Spleen (tissue), 11 donors: ENCODE measurements around the gene UBASH3B. TPM values are rescaled to one million over a fixed set of nuclear protein-coding genes. Genes with fewer than 3 reads are reported as not detected.
"Not testable (repeated sequence)": the region's sequence is repeated elsewhere in the genome, so short reads cannot be mapped to it uniquely, and the experiment has no call there.

Experiments used
- DNase-seq: peaks from one replicate; pipeline ENCODE4 v3.0.0-alpha.2; 2020
- H3K27ac ChIP-seq, 8 donors: fragments of 200-600 bp; sonication (generic) in 7 of 8; 1 replicate in 4 of 8; 2 replicates in 4 of 8; pipeline versions ENCODE4 v1.5.0 to v1.8.0; 2016 to 2021; ENCODE audit warnings: inconsistent platforms in 4 of 8, mild to moderate bottlenecking in 4 of 8, moderate library complexity in 1 of 8
- H3K27me3 ChIP-seq, 7 donors: fragments of 200-600 bp; sonication (generic) in 6 of 7; replicated peaks in 1 of 7; 1 replicate in 4 of 7; 2 replicates in 3 of 7; pipeline versions ENCODE4 v1.5.0 to v1.8.0; 2016 to 2021; ENCODE audit warnings: inconsistent platforms in 3 of 7, mild to moderate bottlenecking in 1 of 7
- H3K36me3 ChIP-seq, 6 donors: fragments of 200-600 bp; sonication (generic) in 5 of 6; 1 replicate in 4 of 6; 2 replicates in 2 of 6; pipeline versions ENCODE4 v1.5.0 to v1.8.0; 2016 to 2021; ENCODE audit warnings: inconsistent platforms in 2 of 6
- H3K4me1 ChIP-seq, 6 donors: fragments of 200-600 bp; sonication (generic) in 5 of 6; 1 replicate in 3 of 6; 2 replicates in 3 of 6; pipeline versions ENCODE4 v1.5.0 to v1.8.0; 2016 to 2021; ENCODE audit warnings: inconsistent platforms in 3 of 6
- H3K4me3 ChIP-seq, 8 donors: fragments of 200-600 bp; sonication (generic) in 7 of 8; 1 replicate in 4 of 8; 2 replicates in 4 of 8; pipeline versions ENCODE4 v1.5.0 to v1.8.0; 2016 to 2021; ENCODE audit warnings: inconsistent platforms in 4 of 8, mild to moderate bottlenecking in 4 of 8, moderate library complexity in 2 of 8
- H3K9me3 ChIP-seq, 8 donors: fragments of 200-600 bp; sonication (generic) in 7 of 8; 1 replicate in 4 of 8; 2 replicates in 4 of 8; pipeline versions ENCODE4 v1.5.0 to v1.8.0; 2016 to 2021; ENCODE audit warnings: inconsistent platforms in 4 of 8
- POLR2A ChIP-seq, 3 donors: fragments of 450-650 bp; IDR thresholded peaks; one replicate each; pipeline ENCODE4 v1.5.1; 2017; ENCODE audit warnings: antibody characterized with exemption in 3 of 3, mild to moderate bottlenecking in 1 of 3
- POLR2AphosphoS5 ChIP-seq, 3 donors: sonication (generic); formaldehyde crosslinking; IDR thresholded peaks; one replicate each; pipeline ENCODE4 v1.5.1; 2017; ENCODE audit warnings: antibody characterized with exemption in 3 of 3
- WGBS, 5 donors: extraction: QIAGEN DNeasy Blood & Tissue Kit in 3 of 5; methylation state at CpG; one replicate each; pipeline versions ENCODE4 v1.1.5 to v1.1.7; 2013 to 2018; 5-methylcytosine and 5-hydroxymethylcytosine counted together
- intact Hi-C: fragments of 100-400 bp; cut with DNase I; formaldehyde crosslinking; loops from one replicate; pipeline ENCODE4 v1.15.0; 2023; ENCODE audit warnings: low total_unique reads
- polyA plus RNA-seq, 3 donors: library from polyadenylated mRNA; stranded (reverse); fragments of 200-250 nt; gene quantifications; one replicate each; pipeline ENCODE4 v1.2.1, GENCODE V29; 2013
- small RNA-seq, 4 donors: library from RNA; depleted of rRNA; stranded (forward); fragments of <200 nt; gene quantifications; one replicate each; pipeline ENCODE3, GENCODE V24; 2016
- total RNA-seq, 7 donors: library from RNA; depleted of rRNA in 3 of 7; stranded (reverse); fragments of >200 nt in 3 of 7; fragmentation: NEBNext Ultra II Directional in 4 of 7; extraction: Animal tissue kit (Norgen Biotek cat#: 25700) in 4 of 7; gene quantifications; one replicate each; pipeline versions ENCODE4 v1.1.0 to v1.2.1, GENCODE V29; 2016 to 2021
- TF ChIP-seq, protein P1 (sequence below), 11 experiments: fragments of 200-600 bp in 7 of 11; fragments of 450-650 bp in 4 of 11; sonication (generic) in 4 of 11; IDR thresholded peaks in 8 of 11; conservative IDR thresholded peaks in 3 of 11; 1 replicate in 7 of 11; 2 replicates in 4 of 11; pipeline versions ENCODE4 v1.4.0 to v1.8.0; 2016 to 2021; ENCODE audit warnings: antibody characterized with exemption in 11 of 11, inconsistent platforms in 4 of 11, mild to moderate bottlenecking in 1 of 11
- donor health status: healthy with polysubstance abuse.
- donor health status: DM: no; HTN: no; CAD: no; lungs with moderate emphysema.
- donor health status: DM: no; HTN: no; CAD: no.
- donor health status: Bipolar disorder and iron deficiency.
- donor health status: healthy.
- donor health status: DM: no; HTN: no; CAD: no.
- donor health status: DM: yes; HTN: yes; CAD: no.

UBASH3B gene
- total and polyA plus RNA-seq, 10 donors: 4.4 to 190 (median 77.9) TPM

DNA sequence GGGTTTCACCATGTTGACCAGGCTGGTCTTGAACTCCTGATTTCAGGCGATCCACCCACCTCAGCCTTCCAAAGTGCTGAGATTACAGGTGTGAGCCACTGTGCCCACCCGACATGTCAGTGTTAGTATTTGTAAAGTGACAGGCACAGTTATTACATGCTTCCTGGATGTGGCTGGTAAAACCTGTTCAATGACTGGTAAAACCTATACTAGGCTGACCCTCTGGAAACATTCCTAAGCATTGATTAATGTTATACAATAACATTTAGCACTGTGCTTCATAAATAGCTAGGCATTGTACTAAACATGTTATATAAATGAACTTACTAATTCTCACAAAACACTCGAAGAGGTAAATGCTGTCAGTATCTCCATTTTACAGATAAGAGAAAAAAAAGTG is 206.1 kb downstream of the UBASH3B start:
- TF ChIP-seq POLR2AphosphoS5 (IDR thresholded peaks at IDR 0.05): no peak
- TF ChIP-seq, protein P1, sequence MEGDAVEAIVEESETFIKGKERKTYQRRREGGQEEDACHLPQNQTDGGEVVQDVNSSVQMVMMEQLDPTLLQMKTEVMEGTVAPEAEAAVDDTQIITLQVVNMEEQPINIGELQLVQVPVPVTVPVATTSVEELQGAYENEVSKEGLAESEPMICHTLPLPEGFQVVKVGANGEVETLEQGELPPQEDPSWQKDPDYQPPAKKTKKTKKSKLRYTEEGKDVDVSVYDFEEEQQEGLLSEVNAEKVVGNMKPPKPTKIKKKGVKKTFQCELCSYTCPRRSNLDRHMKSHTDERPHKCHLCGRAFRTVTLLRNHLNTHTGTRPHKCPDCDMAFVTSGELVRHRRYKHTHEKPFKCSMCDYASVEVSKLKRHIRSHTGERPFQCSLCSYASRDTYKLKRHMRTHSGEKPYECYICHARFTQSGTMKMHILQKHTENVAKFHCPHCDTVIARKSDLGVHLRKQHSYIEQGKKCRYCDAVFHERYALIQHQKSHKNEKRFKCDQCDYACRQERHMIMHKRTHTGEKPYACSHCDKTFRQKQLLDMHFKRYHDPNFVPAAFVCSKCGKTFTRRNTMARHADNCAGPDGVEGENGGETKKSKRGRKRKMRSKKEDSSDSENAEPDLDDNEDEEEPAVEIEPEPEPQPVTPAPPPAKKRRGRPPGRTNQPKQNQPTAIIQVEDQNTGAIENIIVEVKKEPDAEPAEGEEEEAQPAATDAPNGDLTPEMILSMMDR (IDR thresholded peaks at IDR 0.05 in 8 of 11, conservative IDR thresholded peaks at IDR 0.05 in 3 of 11): no peak
- no peak for TF ChIP-seq POLR2A (IDR thresholded peaks at IDR 0.05)
- Histone ChIP-seq H3K9me3 (no peaks in the 10 kb centered on the region), H3K4me3 (no peak overlapping the region), H3K27me3 (peaks cover 0 to 13% (median 0%) of the 10 kb centered on the region in 7 donors), H3K36me3 (peaks cover 0 to 6% (median 0%) of the 10 kb centered on the region in 6 donors), H3K27ac (no peak overlapping the region), H3K4me1 (peaks cover 0 to 19% (median 12%) of the 10 kb centered on the region in 6 donors)
- DNase-seq: no peak
- intact Hi-C loops: loop anchor here (10.0 kb wide), 2 partner anchors 163 to 193 kb away; no protein-coding TSS in a partner anchor
- WGBS, 5 donors: 77 to 85% (median 81%) methylated on average over 3 of the region's 3 CpGs

DNA sequence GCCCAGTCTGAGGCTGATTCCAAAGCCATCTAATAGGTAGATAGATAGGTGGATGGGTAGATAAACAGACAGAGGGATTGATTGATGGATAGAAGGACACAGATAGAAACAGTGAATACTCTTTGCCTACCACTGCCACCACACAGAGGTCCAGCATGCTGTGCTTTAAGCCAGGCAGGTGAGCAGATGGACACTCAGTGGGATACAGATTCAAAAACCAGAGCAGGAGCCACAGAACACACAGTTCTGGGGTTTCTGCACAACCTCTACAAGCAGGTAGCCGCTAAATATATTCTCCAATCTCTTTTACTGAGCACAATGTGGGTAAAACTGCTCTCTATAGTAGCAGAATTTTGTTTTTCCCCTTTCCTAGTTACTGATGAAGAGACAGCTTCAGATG is 206.6 kb downstream of the UBASH3B start:
- TF ChIP-seq, protein P1 (IDR thresholded peaks at IDR 0.05 in 8 of 11, conservative IDR thresholded peaks at IDR 0.05 in 3 of 11): no peak
- TF ChIP-seq POLR2A (IDR thresholded peaks at IDR 0.05) (no peak), POLR2AphosphoS5 (IDR thresholded peaks at IDR 0.05) (no peak)
- Histone ChIP-seq H3K36me3 (peaks cover 0 to 6% (median 0%) of the 10 kb centered on the region in 6 donors), H3K27ac (no peak overlapping the region), H3K4me1 (peaks cover 0 to 14% (median 9%) of the 10 kb centered on the region in 6 donors), H3K27me3 (peaks cover 0 to 13% (median 0%) of the 10 kb centered on the region in 7 donors), H3K9me3 (no peaks in the 10 kb centered on the region), H3K4me3 (no peak overlapping the region)
- 91 to 100% (median 93%) methylated on average over 1 of the region's 1 CpG for WGBS, 5 donors
- intact Hi-C loops: loop anchor here (10.0 kb wide), 2 partner anchors 163 to 193 kb away; no protein-coding TSS in a partner anchor
- no peak for DNase-seq

DNA sequence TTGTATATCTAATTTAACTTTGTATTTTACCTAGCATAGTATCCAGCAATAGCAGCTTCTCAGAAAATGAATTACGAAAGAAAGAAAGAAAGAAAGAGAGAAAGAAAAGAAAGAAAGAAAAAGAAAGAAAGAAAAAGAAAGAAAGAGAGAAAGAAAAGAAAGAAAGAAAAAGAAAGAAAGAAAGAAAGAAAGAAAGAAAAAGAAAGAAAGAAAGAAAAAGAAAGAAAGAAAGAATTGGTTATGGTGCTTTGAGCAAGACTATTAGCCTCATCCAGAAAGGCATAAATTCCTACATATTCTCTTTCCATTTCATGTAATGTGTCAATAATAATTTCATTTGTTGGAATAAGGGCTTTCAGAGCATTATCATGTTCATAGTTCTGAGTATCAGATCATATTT is 207.6 kb downstream of the UBASH3B start:
- H3K9me3 ChIP-seq, H3K36me3 ChIP-seq, H3K27ac ChIP-seq, DNase-seq, H3K4me3 ChIP-seq: not testable (repeated sequence)
- intact Hi-C loops: loop anchor here (10.0 kb wide), 2 partner anchors 162 to 192 kb away; no protein-coding TSS in a partner anchor
- WGBS, 5 donors: 79 to 89% (median 86%) methylated on average over 1 of the region's 1 CpG
- H3K4me1 ChIP-seq: peaks cover 0 to 11% (median 7%) of the 10 kb centered on the region in 6 donors
- peaks cover 0 to 13% (median 0%) of the 10 kb centered on the region in 7 donors for H3K27me3 ChIP-seq

DNA sequence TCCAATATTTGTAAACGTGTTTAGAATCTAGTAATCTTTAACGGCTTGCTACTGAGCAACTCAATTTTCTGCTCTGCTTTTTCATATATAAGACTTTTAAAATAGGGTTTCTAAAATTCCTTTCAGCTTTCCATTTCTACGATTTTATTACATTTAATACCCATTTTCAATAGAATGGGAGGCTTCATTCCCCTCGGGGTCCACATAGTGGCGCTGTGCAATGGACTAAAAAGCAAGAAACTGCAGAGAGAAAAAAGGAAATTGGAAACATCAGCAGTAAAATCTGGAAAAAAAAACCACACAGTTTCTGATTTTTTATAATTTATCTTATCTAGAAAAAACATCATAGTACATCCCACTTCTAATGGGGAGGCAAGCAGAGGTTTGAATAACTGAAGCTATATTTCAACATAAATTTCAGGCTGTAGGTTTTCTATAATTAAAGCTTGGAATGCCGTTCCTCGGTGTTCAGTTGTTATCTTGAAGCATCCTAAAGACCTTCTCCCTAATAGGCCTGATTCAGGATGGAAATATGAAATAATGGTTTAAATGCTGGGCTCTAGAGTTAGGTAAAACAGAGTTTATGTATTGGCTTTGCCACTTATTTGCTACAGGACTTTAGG is 208.3 kb downstream of the UBASH3B start:
- WGBS, 5 donors: 32 to 41% (median 33%) methylated on average over 7 of the region's 7 CpGs
- Histone ChIP-seq H3K36me3 (peaks cover 0 to 10% (median 0%) of the 10 kb centered on the region in 6 donors), H3K27ac (peak overlapping the region in 2 of 8 donors; percentile 1 to 58), H3K4me3 (peak overlapping the region in 1 of 8 donors; percentile 20), H3K4me1 (peaks cover 0 to 11% (median 7%) of the 10 kb centered on the region in 6 donors), H3K9me3 (no peaks in the 10 kb centered on the region), H3K27me3 (peaks cover 0 to 13% (median 0%) of the 10 kb centered on the region in 7 donors)
- intact Hi-C loops: loop anchor here (10.0 kb wide), 2 partner anchors 161 to 191 kb away; no protein-coding TSS in a partner anchor
- TF ChIP-seq POLR2AphosphoS5 (IDR thresholded peaks at IDR 0.05): no peak
- TF ChIP-seq, protein P1 (IDR thresholded peaks at IDR 0.05 in 8 of 11, conservative IDR thresholded peaks at IDR 0.05 in 3 of 11): peak; percentile 49 to 82 (median 75)
- no peak for DNase-seq

Small RNA genes within 50 kb of the gene (small RNA-seq; reads per million reads assigned to genes)
- gene RF01210: 0 reads per million in 4 donors

Other genes with a start within 250 kb of the UBASH3B start
- 1 to 10 TPM; 2.0 to 6.1 (median 4.4) TPM for gene CRTAM, start 182.8 kb downstream of the UBASH3B start, total RNA-seq
- 1 to 10 TPM in 2 of 3 donors, under 1 TPM in 1; 0.93 to 1.8 (median 1.1) TPM for gene CRTAM, start 182.8 kb downstream of the UBASH3B start, polyA plus RNA-seq
- 1 to 10 TPM; 3.8 to 5.6 (median 5.4) TPM for gene JHY, start 227.0 kb downstream of the UBASH3B start, total RNA-seq
- 1 to 10 TPM; 1.0 to 1.9 (median 1.7) TPM for gene JHY, start 227.0 kb downstream of the UBASH3B start, polyA plus RNA-seq